ENCODE results near the gene ATP2A1.

The ATP2A1 gene

DNA sequence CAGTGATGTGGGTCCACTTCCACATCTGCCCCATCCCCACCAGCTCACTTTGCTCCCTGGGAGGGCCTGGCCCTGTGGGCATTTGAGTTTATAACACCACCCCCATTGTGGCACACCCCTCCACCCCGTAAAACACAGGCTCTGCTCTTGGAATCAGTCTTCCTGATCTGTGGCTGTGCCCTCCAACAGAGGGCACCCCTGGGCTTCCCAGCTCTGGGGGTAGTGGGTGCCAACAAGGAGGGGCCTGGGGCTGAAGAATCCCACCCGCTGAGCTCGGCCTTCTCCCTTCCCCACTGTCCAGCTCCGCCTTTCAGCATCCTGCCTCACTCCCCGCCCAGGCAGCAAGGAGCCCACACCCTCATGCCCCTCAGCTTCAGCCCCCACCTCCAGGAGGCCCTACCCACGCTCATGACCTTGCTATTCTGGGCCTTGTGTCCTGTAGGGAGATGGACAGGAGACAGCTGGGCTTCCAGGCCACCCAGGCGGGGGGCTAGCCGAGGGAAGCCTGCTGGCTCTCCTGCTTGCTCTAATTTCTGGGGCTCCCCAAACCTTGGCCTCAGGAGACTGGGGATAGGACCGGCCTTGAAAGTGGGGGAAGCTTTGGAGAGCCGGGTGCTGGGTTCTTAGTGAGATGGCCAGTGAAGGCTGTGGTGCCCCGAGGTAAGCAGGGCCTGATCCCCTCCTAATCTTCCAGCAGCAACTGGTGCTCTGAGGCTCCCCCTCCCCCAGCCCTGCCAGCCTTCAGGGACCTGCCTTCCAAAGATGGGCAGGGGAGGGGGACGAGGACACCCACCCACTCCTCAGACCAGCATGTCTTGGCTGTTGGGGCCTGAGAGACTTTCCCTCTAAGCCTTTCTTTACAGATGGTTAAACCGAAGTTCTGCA lies 2.9 kb upstream of the ATP2A1 start:
- Histone ChIP-seq H3K4me2 (peak overlapping the region in 4 of 11 experiments; percentile 5 to 99 (median 80); a peak in 3 of 22 replicates), H3K9ac (peak overlapping the region in 10 of 11 experiments; percentile 12 to 86 (median 48); a peak in 14 of 22 replicates), H3K27me3 (no peaks in the 10 kb centered on the region), H3K36me3 (peaks cover 44 to 62% (median 49%) of the 10 kb centered on the region in 11 experiments), H3K9me3 (replicated peaks in 1 of 11) (no peaks in the 10 kb centered on the region), H3K4me1 (peaks cover 25 to 62% (median 58%) of the 10 kb centered on the region in 10 experiments), H4K20me1 (peaks cover under 1 to 70% (median 42%) of the 10 kb centered on the region in 11 experiments; a peak in 17 of 22 replicates), H3K27ac (peak overlapping the region in 8 of 11 experiments; percentile 9 to 68 (median 51); a peak in 11 of 22 replicates), H3K4me3 (no peak overlapping the region)
- no peak for TF ChIP-seq Cebpa-rat (IDR thresholded peaks at IDR 0.05)

DNA sequence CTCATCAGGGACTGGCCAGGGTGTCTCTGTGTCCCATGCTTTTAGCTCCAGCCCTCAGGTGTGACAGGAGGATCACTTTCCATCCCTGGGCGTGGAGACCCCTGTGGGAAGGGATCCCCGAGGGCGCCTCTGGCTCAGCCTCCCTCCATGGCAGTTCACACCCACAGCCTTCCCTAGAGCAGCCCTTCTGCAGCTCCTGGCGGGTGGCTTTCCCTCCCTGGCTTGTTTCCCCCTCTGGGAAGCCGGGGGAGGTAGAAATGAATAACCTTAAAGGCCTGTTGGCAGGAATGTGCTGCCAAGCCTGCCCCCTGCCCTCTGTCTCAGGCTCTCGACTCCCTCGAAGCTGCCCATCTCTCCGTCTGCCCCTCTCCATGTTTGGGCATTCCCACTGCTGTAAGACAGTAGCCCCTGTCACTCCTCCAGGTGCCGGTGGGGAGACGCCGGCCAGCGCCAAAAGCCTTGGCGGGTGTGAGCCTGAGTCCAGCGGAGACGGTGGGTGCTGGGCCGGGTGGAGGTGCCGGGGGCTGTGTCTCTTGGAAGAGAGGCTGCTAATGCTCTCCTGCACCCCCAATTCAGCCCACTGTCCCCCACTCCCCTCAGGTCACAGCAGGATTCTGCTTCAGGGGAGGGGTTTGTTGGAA lies 2.1 kb upstream of the ATP2A1 start:
- no peak for TF ChIP-seq Cebpa-rat (IDR thresholded peaks at IDR 0.05)
- Histone ChIP-seq H3K27ac (peak overlapping the region in 9 of 11 experiments; percentile 9 to 68 (median 44); a peak in 14 of 22 replicates), H3K4me1 (peaks cover 28 to 69% (median 65%) of the 10 kb centered on the region in 10 experiments)

DNA sequence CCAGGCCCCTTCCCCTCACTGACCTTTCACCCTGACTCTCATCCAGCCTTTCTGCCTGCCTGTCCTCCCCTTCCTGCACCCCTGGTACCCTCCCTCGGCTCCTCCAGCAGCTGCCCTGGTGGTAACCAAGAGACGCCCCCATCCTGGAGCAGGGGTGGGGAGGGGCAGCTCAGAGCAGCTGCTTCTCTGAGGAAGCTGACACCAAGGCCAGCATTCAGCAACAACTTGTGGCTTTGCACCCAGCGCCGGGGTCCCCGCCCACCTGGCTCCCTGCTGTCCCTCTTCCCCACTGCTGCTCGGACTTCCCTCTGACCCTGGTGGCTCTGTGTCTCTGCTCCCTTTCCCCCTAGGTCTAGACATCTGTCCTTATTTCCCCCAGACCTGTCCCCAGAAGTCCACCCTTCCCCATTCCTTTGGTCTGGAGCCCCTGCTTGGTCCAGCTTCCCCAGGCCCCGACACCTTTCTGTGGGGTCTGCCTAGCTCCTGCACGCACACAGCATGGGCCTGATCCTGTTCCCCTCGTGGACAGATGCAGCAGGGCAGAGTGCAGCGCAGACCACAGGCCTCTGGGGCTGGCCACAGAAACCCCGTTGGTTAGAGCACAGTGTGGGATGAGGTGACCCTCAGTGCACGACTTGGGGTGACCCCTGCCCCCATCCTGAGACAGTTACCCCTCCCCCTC lies 1.2 kb upstream of the ATP2A1 start:
- H3K27ac ChIP-seq, result peak overlapping the region in 9 of 11 experiments; percentile 22 to 68 (median 47); a peak in 16 of 22 replicates
- no peaks in the 10 kb centered on the region for H3K9me3 ChIP-seq (replicated peaks in 1 of 11)
- H3K4me3 ChIP-seq, result no peak overlapping the region
- H3K4me2 ChIP-seq, result peak overlapping the region; percentile 49 to 99 (median 94)
- H4K20me1 ChIP-seq, result peaks cover 0 to 53% (median 35%) of the 10 kb centered on the region in 11 experiments; a peak in 17 of 22 replicates
- H3K4me1 ChIP-seq, result peaks cover 28 to 78% (median 71%) of the 10 kb centered on the region in 10 experiments
- H3K9ac ChIP-seq, result peak overlapping the region; percentile 12 to 86 (median 52); a peak in 20 of 22 replicates
- peaks cover 27 to 45% (median 32%) of the 10 kb centered on the region in 11 experiments for H3K36me3 ChIP-seq
- no peak for TF ChIP-seq Cebpa-rat (IDR thresholded peaks at IDR 0.05)
- no peaks in the 10 kb centered on the region for H3K27me3 ChIP-seq

More for the DNA sequence above, 2.1 kb upstream of the ATP2A1 start:
- no peaks in the 10 kb centered on the region for H3K9me3 ChIP-seq (replicated peaks in 1 of 11)
- peaks cover 0 to 63% (median 38%) of the 10 kb centered on the region in 11 experiments; a peak in 17 of 22 replicates for H4K20me1 ChIP-seq
- no peaks in the 10 kb centered on the region for H3K27me3 ChIP-seq
- peaks cover 36 to 54% (median 42%) of the 10 kb centered on the region in 11 experiments for H3K36me3 ChIP-seq
- H3K4me2 ChIP-seq, result peak overlapping the region; percentile 49 to 99 (median 94); a peak in 20 of 22 replicates
- H3K4me3 ChIP-seq, result no peak overlapping the region
- H3K9ac ChIP-seq, result peak overlapping the region in 10 of 11 experiments; percentile 12 to 86 (median 52); a peak in 18 of 22 replicates

DNA sequence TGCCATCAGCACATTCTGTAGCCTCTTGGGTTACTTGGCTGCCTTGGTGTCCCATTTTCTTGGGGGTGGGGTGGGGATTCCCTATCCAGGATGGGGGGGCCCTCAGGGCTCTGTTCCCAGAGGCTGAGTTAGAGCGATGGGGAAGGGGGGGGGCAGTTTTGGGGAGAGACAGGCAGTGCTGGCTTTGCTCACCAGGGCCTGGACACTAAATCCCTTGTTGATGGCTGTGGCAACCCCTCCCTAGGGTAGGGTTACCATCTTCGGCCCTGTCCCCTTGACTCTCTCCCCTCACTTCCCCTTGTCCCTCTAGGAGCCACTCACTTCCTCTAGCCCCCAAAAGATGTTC lies 660 bp upstream of the ATP2A1 start:
- peaks cover 28 to 82% (median 73%) of the 10 kb centered on the region in 10 experiments for H3K4me1 ChIP-seq
- peaks cover 21 to 40% (median 27%) of the 10 kb centered on the region in 11 experiments for H3K36me3 ChIP-seq
- peak overlapping the region in 4 of 11 experiments; percentile 41 to 73 (median 46); a peak in 5 of 22 replicates for H3K27ac ChIP-seq
- peaks cover 0 to 48% (median 33%) of the 10 kb centered on the region in 11 experiments; a peak in 17 of 22 replicates for H4K20me1 ChIP-seq
- no peak for TF ChIP-seq Cebpa-rat (IDR thresholded peaks at IDR 0.05)
- H3K4me3 ChIP-seq, result 0 out of 20 replicates have a peak overlapping the region, but pooled peaks of 1 of the 10 experiments have one; percentile 79
- H3K9me3 ChIP-seq (replicated peaks in 1 of 11), result no peaks in the 10 kb centered on the region
- H3K4me2 ChIP-seq, result peak overlapping the region in 10 of 11 experiments; percentile 49 to 100 (median 97); a peak in 19 of 22 replicates
- H3K27me3 ChIP-seq, result no peaks in the 10 kb centered on the region
- peak overlapping the region in 7 of 11 experiments; percentile 5 to 86 (median 83); a peak in 7 of 22 replicates for H3K9ac ChIP-seq

DNA sequence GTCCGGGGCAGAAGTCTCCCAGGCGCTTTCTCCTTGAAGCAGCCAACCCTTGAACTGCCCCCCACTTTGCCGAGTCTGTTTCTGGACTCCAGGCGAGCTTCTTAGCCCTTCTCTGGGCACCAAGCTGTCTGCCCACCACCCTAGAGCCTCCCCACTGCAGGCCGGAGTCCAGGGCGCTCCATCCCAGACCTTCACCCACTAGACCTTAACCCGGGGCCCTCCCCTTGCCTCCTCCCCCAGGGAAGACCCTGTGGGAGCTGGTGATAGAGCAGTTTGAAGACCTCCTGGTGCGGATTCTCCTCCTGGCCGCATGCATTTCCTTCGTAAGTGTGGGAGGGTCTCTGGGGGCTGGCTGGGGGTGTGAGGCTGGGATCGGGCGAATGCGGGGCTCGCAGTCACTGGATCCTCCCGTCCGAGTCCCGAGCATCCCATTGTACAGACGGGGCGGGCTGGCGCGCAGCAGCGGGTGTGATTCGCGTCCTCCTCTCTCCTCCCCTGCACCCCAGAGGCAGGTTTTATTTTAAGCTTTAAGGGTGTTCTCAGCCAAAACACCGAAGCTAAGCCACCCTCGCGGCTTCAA lies 1.1 kb downstream of the ATP2A1 start:
- peaks cover 5 to 22% (median 9%) of the 10 kb centered on the region in 11 experiments for H3K36me3 ChIP-seq
- peaks cover 28 to 86% (median 71%) of the 10 kb centered on the region in 10 experiments for H3K4me1 ChIP-seq
- H3K4me3 ChIP-seq, result peak overlapping the region; percentile 66 to 80 (median 75)
- H3K9me3 ChIP-seq (replicated peaks in 1 of 11), result no peaks in the 10 kb centered on the region
- peaks cover 0 to 30% (median 24%) of the 10 kb centered on the region in 11 experiments; a peak in 16 of 22 replicates for H4K20me1 ChIP-seq
- no peaks in the 10 kb centered on the region for H3K27me3 ChIP-seq
- peak overlapping the region; percentile 82 to 100 (median 98) for H3K4me2 ChIP-seq
- no peak for TF ChIP-seq Cebpa-rat (IDR thresholded peaks at IDR 0.05)
- peak overlapping the region; percentile 72 to 86 (median 82) for H3K9ac ChIP-seq
- peak overlapping the region in 9 of 11 experiments; percentile 44 to 81 (median 75); a peak in 18 of 22 replicates for H3K27ac ChIP-seq

DNA sequence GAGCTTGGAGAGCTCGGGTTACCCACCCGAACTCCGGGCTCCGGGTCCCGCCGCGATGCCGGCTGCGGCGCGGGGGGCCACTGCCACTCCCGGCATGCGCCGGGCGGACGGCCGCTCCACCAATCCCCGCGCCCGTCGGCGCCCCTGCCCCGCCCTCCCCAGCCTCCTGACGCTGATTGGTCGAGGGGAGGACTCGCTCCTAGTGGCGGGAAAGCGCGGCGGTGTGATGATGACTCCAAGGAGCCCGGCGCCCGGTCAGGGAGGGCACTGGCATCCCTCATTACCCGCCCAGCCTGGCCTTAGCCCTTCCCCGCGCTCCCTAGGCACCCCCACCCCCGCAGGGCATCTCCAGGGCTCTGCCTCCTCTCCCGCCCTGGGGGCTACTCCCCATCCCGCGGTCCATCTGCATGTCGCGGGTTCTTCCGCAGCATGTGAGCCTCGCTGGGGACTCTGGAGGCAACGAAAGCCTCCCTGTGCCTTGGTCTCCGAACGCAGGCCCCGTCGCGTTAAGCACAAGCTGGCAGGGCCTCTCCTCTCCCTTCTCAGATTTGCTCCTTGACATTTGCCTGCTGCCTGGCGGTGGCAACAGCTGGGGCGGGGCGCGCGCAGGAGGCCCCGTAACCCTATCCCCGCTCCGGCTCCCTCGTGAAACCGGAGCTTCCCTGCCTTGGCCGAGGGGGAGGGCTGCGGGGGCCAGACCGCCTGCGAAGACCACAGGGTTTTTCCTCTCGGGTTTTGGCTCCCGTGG lies 1.7 kb downstream of the ATP2A1 start:
- Histone ChIP-seq H3K9ac (peak overlapping the region; percentile 72 to 86 (median 82)), H3K4me1 (peaks cover 28 to 80% (median 66%) of the 10 kb centered on the region in 10 experiments), H3K9me3 (replicated peaks in 1 of 11) (no peaks in the 10 kb centered on the region), H3K4me2 (peak overlapping the region; percentile 82 to 100 (median 98)), H3K4me3 (peak overlapping the region; percentile 66 to 80 (median 75)), H3K27ac (peak overlapping the region in 9 of 11 experiments; percentile 44 to 81 (median 75); a peak in 18 of 22 replicates), H4K20me1 (peaks cover 0 to 24% (median 21%) of the 10 kb centered on the region in 11 experiments; a peak in 13 of 22 replicates), H3K36me3 (peaks cover 0 to 16% (median 5%) of the 10 kb centered on the region in 11 experiments; a peak in 10 of 22 replicates), H3K27me3 (no peaks in the 10 kb centered on the region)
- no peak for TF ChIP-seq Cebpa-rat (IDR thresholded peaks at IDR 0.05)

DNA sequence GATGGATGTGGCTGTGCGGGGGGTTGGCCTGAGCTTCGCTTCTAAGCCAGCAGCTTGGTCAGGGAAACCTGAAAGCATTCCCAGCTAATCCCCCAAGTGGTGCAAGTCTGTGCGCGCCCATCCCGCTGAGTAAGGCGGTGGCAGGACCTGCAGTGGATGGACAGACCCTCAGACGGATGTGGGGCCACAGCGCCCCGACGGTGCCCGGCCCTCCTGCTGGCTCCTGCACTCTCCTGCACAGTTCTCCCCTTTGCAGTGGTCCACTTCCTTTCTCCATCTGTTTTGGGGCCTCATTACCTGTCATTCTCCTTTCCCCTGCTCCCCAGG lies 2.3 kb downstream of the ATP2A1 start:
- peak overlapping the region in 8 of 11 experiments; percentile 54 to 81 (median 73); a peak in 11 of 22 replicates for H3K27ac ChIP-seq
- peak overlapping the region; percentile 82 to 100 (median 98) for H3K4me2 ChIP-seq
- peaks cover 0 to 10% (median 0%) of the 10 kb centered on the region in 11 experiments; a peak in 5 of 22 replicates for H3K36me3 ChIP-seq
- peaks cover 28 to 74% (median 61%) of the 10 kb centered on the region in 10 experiments for H3K4me1 ChIP-seq
- H4K20me1 ChIP-seq, result peaks cover 0 to 19% (median 17%) of the 10 kb centered on the region in 11 experiments; a peak in 13 of 22 replicates
- peak overlapping the region in 10 of 11 experiments; percentile 26 to 86 (median 82); a peak in 18 of 22 replicates for H3K9ac ChIP-seq
- TF ChIP-seq Cebpa-rat (IDR thresholded peaks at IDR 0.05), result no peak
- no peaks in the 10 kb centered on the region for H3K9me3 ChIP-seq (replicated peaks in 1 of 11)
- no peaks in the 10 kb centered on the region for H3K27me3 ChIP-seq
- peak overlapping the region; percentile 66 to 80 (median 75); a peak in 17 of 20 replicates for H3K4me3 ChIP-seq

Data from BLaER1 treated with 17β-estradiol and CSF1 and Interleukin-3, amounts not matched to agents 10 nM and 100 nM (cell line).